Hindlimb muscle (tissue), 1 donor: ENCODE data around the gene PKD2L2. TPM values are rescaled to one million over a fixed set of nuclear protein-coding genes. Genes with fewer than 3 reads are reported as not detected.
A peak's percentile ranks its signal among the peaks of the same experiment; 100 is the strongest.
"Not testable (repeated sequence)": the region's sequence is repeated elsewhere in the genome, so short reads cannot be mapped to it uniquely, and the experiment has no call there.

Experiments
- DNase-seq: peaks from one replicate; pipeline ENCODE4 v3.0.0-alpha.2; 2013
- polyA plus RNA-seq: library from polyadenylated mRNA; unstranded; fragments of 120-200 nt; gene quantifications from one replicate; pipeline ENCODE4 v1.2.1, GENCODE V29; 2013; ENCODE audit not compliant: insufficient read length

PKD2L2 gene
- polyA plus RNA-seq, 1 donor: 0.74 TPM

- no peak for DNase-seq
Observed at GRCh38 chr5:137888466-137888862, 793 bp upstream of the PKD2L2 start.

- no peak for DNase-seq
Observed at GRCh38 chr5:137890845-137891244, 1.6 kb downstream of the PKD2L2 start.

- no peak for DNase-seq
Observed at GRCh38 chr5:137891849-137892248, 2.6 kb downstream of the PKD2L2 start.

GRCh38 chr5:137894586-137894985 is 5.3 kb downstream of the PKD2L2 start:
- no peak for DNase-seq

GRCh38 chr5:137896560-137896959 is 7.3 kb downstream of the PKD2L2 start:
- DNase-seq: no peak

GRCh38 chr5:137899493-137899892 is 10.2 kb downstream of the PKD2L2 start:
- DNase-seq: no peak

GRCh38 chr5:137901011-137901817 is 12.0 kb downstream of the PKD2L2 start:
- DNase-seq: no peak

- no peak for DNase-seq
Observed at GRCh38 chr5:137902408-137903133, 13.3 kb downstream of the PKD2L2 start.

GRCh38 chr5:137914758-137915157 is 25.5 kb downstream of the PKD2L2 start:
- DNase-seq: no peak

- no peak for DNase-seq
Observed at GRCh38 chr5:137916923-137917322, 27.7 kb downstream of the PKD2L2 start.

- no peak for DNase-seq
Observed at GRCh38 chr5:137921931-137922330, 32.7 kb downstream of the PKD2L2 start.

- no peak for DNase-seq
Observed at GRCh38 chr5:137923856-137924255, 34.6 kb downstream of the PKD2L2 start.

GRCh38 chr5:137932800-137933199 is 43.5 kb downstream of the PKD2L2 start:
- DNase-seq: no peak

- no peak for DNase-seq
Observed at GRCh38 chr5:137933491-137933911, 44.2 kb downstream of the PKD2L2 start.

GRCh38 chr5:137935190-137935589 is 45.9 kb downstream of the PKD2L2 start:
- DNase-seq: no peak

- DNase-seq: no peak
Observed at GRCh38 chr5:137935694-137936093, 46.4 kb downstream of the PKD2L2 start.

GRCh38 chr5:137937994-137938750 is 48.9 kb downstream of the PKD2L2 start:
- no peak for DNase-seq

GRCh38 chr5:137938751-137939143 is 49.5 kb downstream of the PKD2L2 start:
- DNase-seq: no peak

GRCh38 chr5:137939331-137939730 is 50.1 kb downstream of the PKD2L2 start:
- DNase-seq: no peak

- not testable (repeated sequence) for DNase-seq
Observed at GRCh38 chr5:137944280-137944679, 55.0 kb downstream of the PKD2L2 start.

GRCh38 chr5:137945825-137946224 is 56.6 kb downstream of the PKD2L2 start:
- no peak for DNase-seq

GRCh38 chr5:137954131-137954879 is 65.0 kb downstream of the PKD2L2 start:
- DNase-seq: peak; percentile 12
